HepG2 (cell line): ENCODE results near the gene THRB. TPM values are rescaled to one million over a fixed set of nuclear protein-coding genes. Genes with fewer than 3 reads are reported as not detected.

Experiments used
- ATAC-seq: fragments of 200-7000 bp; cut with Tn5 transposase; 3 replicates; pipeline ENCODE4 v1.9.1; 2020; ENCODE audit warnings: mild to moderate bottlenecking, moderate library complexity
- BruUV-seq: library from RNA; stranded (reverse); fragments of 400-500 nt; replicated peaks from 2 replicates; lab custom pipeline; 2021; lab: Mats Ljungman, UMichigan
- CTCF ChIA-PET: fragments of 300-600 bp; formaldehyde crosslinking; extraction: SDS; loops from one replicate; lab custom pipeline; 2021; ENCODE audit warnings: low total read pairs, inconsistent platforms, low intra/inter-chr PET ratio; lab: Yijun Ruan, JAX
- POLR2A ChIA-PET: fragments of 350-600 bp; sonication (Branson Sonifier 250); formaldehyde crosslinking; loops from one replicate; lab custom pipeline; 2020; ENCODE audit warnings: antibody characterized with exemption, inconsistent platforms; lab: Yijun Ruan, JAX
- DNase-seq: peaks from one replicate; pipeline ENCODE4 v3.0.0-alpha.2; 2015; ENCODE audit warnings: low spot score
- FAIRE-seq: peaks from 3 replicates; lab custom pipeline; 2011; peaks lifted over from hg19 to GRCh38; lab: Jason Lieb, UNC
- H2AFZ ChIP-seq: one replicate; pipeline ENCODE4 v1.6.1; 2011; ENCODE audit warnings: low read length, inconsistent platforms
- H3K27ac ChIP-seq: fragments of 300-600 bp; 3 replicates; pipeline ENCODE4 v1.8.0; 2011; ENCODE audit warnings: mixed run types, mild to moderate bottlenecking, mixed read lengths, low read length, inconsistent platforms; ENCODE audit not compliant: insufficient read depth; ENCODE audit errors: extremely low read length
- H3K27me3 ChIP-seq, 2 experiments: fragments of 200-600 bp in 1 of 2; 2 replicates in 1 of 2; 3 replicates in 1 of 2; pipeline versions ENCODE4 v1.6.0 to v1.8.0; 2011; ENCODE audit warnings: low read length in 2 of 2, mild to moderate bottlenecking in 2 of 2, moderate library complexity in 2 of 2, inconsistent platforms in 1 of 2; ENCODE audit not compliant: insufficient read depth in 2 of 2, control insufficient read depth in 1 of 2
- H3K36me3 ChIP-seq, 2 experiments: fragments of 200-600 bp in 1 of 2; replicated peaks in 1 of 2; 2 replicates in 1 of 2; 3 replicates in 1 of 2; pipeline versions ENCODE4 v1.5.1 to v1.8.0; 2011; ENCODE audit warnings: low read length in 2 of 2, inconsistent platforms in 1 of 2; ENCODE audit not compliant: insufficient read depth in 2 of 2, control insufficient read depth in 1 of 2
- H3K4me1 ChIP-seq: 2 replicates; pipeline ENCODE4 v1.5.1; 2012; ENCODE audit warnings: low read length, inconsistent platforms; ENCODE audit not compliant: insufficient read depth
- H3K4me2 ChIP-seq: 2 replicates; pipeline ENCODE4 v1.6.0; 2011; ENCODE audit warnings: low read depth, low read length, inconsistent platforms
- H3K4me3 ChIP-seq, 3 experiments: fragments of 200-600 bp in 1 of 3; sonication (generic), shearing (Covaris generic) in 1 of 3; replicated peaks in 1 of 3; 2 replicates each; pipeline ENCODE4 v1.5.1; 2011 to 2016; ENCODE audit warnings: low read length in 3 of 3, inconsistent platforms in 2 of 3, low read depth in 2 of 3, mild to moderate bottlenecking in 2 of 3, control low read depth in 1 of 3, mixed read lengths in 1 of 3; ENCODE audit not compliant: insufficient read depth in 1 of 3
- H3K79me2 ChIP-seq: one replicate; pipeline ENCODE4 v1.6.1; 2011; ENCODE audit warnings: low read length, inconsistent platforms; ENCODE audit not compliant: insufficient read depth
- H3K9ac ChIP-seq: 2 replicates; pipeline ENCODE4 v1.6.0; 2011; ENCODE audit warnings: mild to moderate bottlenecking, low read depth, low read length, inconsistent platforms; ENCODE audit not compliant: insufficient read depth
- H3K9me3 ChIP-seq: 2 replicates; pipeline ENCODE4 v1.5.1; 2012; ENCODE audit warnings: mild to moderate bottlenecking, low read length
- H4K20me1 ChIP-seq: 2 replicates; pipeline ENCODE4 v1.6.0; 2011; ENCODE audit warnings: inconsistent platforms, mild to moderate bottlenecking, low read length, moderate library complexity; ENCODE audit not compliant: insufficient read depth
- AFF4 ChIP-seq: sonication (generic); formaldehyde crosslinking; IDR thresholded peaks from 2 replicates; pipeline ENCODE4 v1.4.0; 2020; ENCODE audit warnings: missing genetic modification reagents
- CREB3 ChIP-seq: sonication (generic); formaldehyde crosslinking; IDR thresholded peaks from 2 replicates; pipeline ENCODE4 v1.5.0; 2020; ENCODE audit warnings: missing genetic modification reagents
- MTA3 ChIP-seq: sonication (generic); formaldehyde crosslinking; IDR thresholded peaks from 2 replicates; pipeline ENCODE4 v1.4.0; 2020; ENCODE audit warnings: missing genetic modification reagents
- ZNF256 ChIP-seq: sonication (generic); formaldehyde crosslinking; conservative IDR thresholded peaks from 2 replicates; pipeline ENCODE4 v1.4.0; 2020; ENCODE audit warnings: missing genetic modification reagents
- ZNF263 ChIP-seq: sonication (generic); formaldehyde crosslinking; IDR thresholded peaks from 2 replicates; pipeline ENCODE4 v1.4.0; 2020; ENCODE audit warnings: missing genetic modification reagents
- ZNF329 ChIP-seq: sonication (generic); formaldehyde crosslinking; IDR thresholded peaks from 2 replicates; pipeline ENCODE4 v1.9.0; 2021; ENCODE audit warnings: low read depth, mild to moderate bottlenecking, missing genetic modification reagents
- WGBS: methylation state at CpG from one replicate; pipeline ENCODE4 v1.1.6; 2017; ENCODE audit warnings: low lambda C conversion rate; 5-methylcytosine and 5-hydroxymethylcytosine counted together
- in situ Hi-C: cut with HindIII; loops from 2 replicates; pipeline ENCODE4 v1.10.0; 2017; ENCODE audit warnings: low pct_unique_long_range_greater_than_20kb; ENCODE audit not compliant: extremely low pct_ligation_motif_present
- intact Hi-C: fragments of 100-400 bp; cut with micrococcal nuclease; formaldehyde crosslinking; loops from one replicate; pipeline ENCODE4 v1.10.0; 2022; ENCODE audit not compliant: unreplicated experiment
- polyA plus RNA-seq, 8 experiments: library from polyadenylated mRNA; depleted of rRNA in 3 of 8; stranded (reverse) in 7 of 8; unstranded in 1 of 8; fragments of >200 nt; fragmentation: Illumina TruSeq in 4 of 8; extraction: Trizol in 4 of 8; gene quantifications; 2 replicates each; pipeline versions ENCODE4 v1.2.1 to v1.2.3, GENCODE V29; 2011 to 2016; ENCODE audit warnings: low read depth in 4 of 8, missing spikeins in 1 of 8, mixed read lengths in 1 of 8; ENCODE audit not compliant: insufficient read depth in 1 of 8
- total RNA-seq, 5 experiments: library from RNA; depleted of rRNA; stranded (reverse); fragments of >200 nt; fragmentation: Illumina TruSeq; extraction: Trizol; gene quantifications; 2 replicates each; pipeline ENCODE4 v1.2.3, GENCODE V29; 2016; ENCODE audit warnings: low read depth in 1 of 5

Gene THRB
- total and polyA plus RNA-seq, 2 of the 13 experiments (the other 11 are each of a cell fraction or from before 2014, with no cell fraction given), result 4.7 to 22.7 TPM

GRCh38 chr3:24117508-24117907 lies 377.1 kb downstream of the THRB start:
- ATAC-seq, result no peak
- FAIRE-seq, result no peak
- CTCF ChIA-PET, result no interaction called here

More at GRCh38 chr3:24117508-24117907, 377.1 kb downstream of the THRB start:
- in situ Hi-C loops, result no loop called here
- Histone ChIP-seq H3K79me2 (no peaks in the 10 kb centered on the region), H3K27ac (no peak overlapping the region), H4K20me1 (no peaks in the 10 kb centered on the region), H3K27me3 (no peaks in the 10 kb centered on the region), H2AFZ (no peak overlapping the region), H3K36me3 (no peaks in the 10 kb centered on the region; a peak in 2 of 5 replicates), H3K4me2 (no peak overlapping the region), H3K4me3 (no peak overlapping the region)
- DNase-seq, result no peak
- intact Hi-C loops, result no loop called here
- BruUV-seq, result no TSS peak
- POLR2A ChIA-PET, result no interaction called here
- TF ChIP-seq ZNF263, result no peak
- no peak for TF ChIP-seq ZNF256 (CRISPR knock-in tag)
- no peak for TF ChIP-seq MTA3 (CRISPR knock-in tag)
- no peak for TF ChIP-seq CREB3 (CRISPR knock-in tag)
- TF ChIP-seq AFF4 (CRISPR knock-in tag), result no peak
- peak; percentile 92 for TF ChIP-seq ZNF329 (CRISPR knock-in tag)
- TF ChIP-seq, all 625 proteins: peak for 1
- Histone ChIP-seq H3K4me1 (no peaks in the 10 kb centered on the region), H3K9me3 (no peaks in the 10 kb centered on the region), H3K9ac (no peak overlapping the region)
- 88% methylated on average over 1 of the region's 1 CpG for WGBS
